NCI-H524 treated with DMSO at 0.1 percent for 48 hours (cell line): ENCODE data around the gene RAB26.
A peak's percentile ranks its signal among the peaks of the same experiment; 100 is the strongest.
"Not testable (repeated sequence)": the region's sequence is repeated elsewhere in the genome, so short reads cannot be mapped to it uniquely, and the experiment has no call there.

Experiments
- DNase-seq: peaks from one replicate; lab custom pipeline; 2025; lab: John Stamatoyannopoulos, UW

RAB26 gene

GRCh38 chr16:2117341-2117740, 31.1 kb upstream of the RAB26 start:
- not testable (repeated sequence) for DNase-seq

- not testable (repeated sequence) for DNase-seq
Observed at GRCh38 chr16:2117960-2118722, 30.3 kb upstream of the RAB26 start.

- DNase-seq = not testable (repeated sequence)
Observed at GRCh38 chr16:2121325-2121724, 27.1 kb upstream of the RAB26 start.

- no peak for DNase-seq
Observed at GRCh38 chr16:2121853-2122252, 26.6 kb upstream of the RAB26 start.

GRCh38 chr16:2122429-2122828, 26.0 kb upstream of the RAB26 start:
- no peak for DNase-seq

GRCh38 chr16:2122934-2123683, 25.3 kb upstream of the RAB26 start:
- not testable (repeated sequence) for DNase-seq

GRCh38 chr16:2123706-2124376, 24.6 kb upstream of the RAB26 start:
- not testable (repeated sequence) for DNase-seq

GRCh38 chr16:2124377-2124693, 24.1 kb upstream of the RAB26 start:
- DNase-seq = not testable (repeated sequence)

- not testable (repeated sequence) for DNase-seq
Observed at GRCh38 chr16:2124694-2125444, 23.6 kb upstream of the RAB26 start.

GRCh38 chr16:2125609-2126008, 22.8 kb upstream of the RAB26 start:
- DNase-seq = not testable (repeated sequence)

- not testable (repeated sequence) for DNase-seq
Observed at GRCh38 chr16:2126161-2126743, 22.2 kb upstream of the RAB26 start.

- DNase-seq = not testable (repeated sequence)
Observed at GRCh38 chr16:2126928-2127556, 21.4 kb upstream of the RAB26 start.

GRCh38 chr16:2127630-2128280, 20.7 kb upstream of the RAB26 start:
- not testable (repeated sequence) for DNase-seq

- not testable (repeated sequence) for DNase-seq
Observed at GRCh38 chr16:2129251-2129650, 19.2 kb upstream of the RAB26 start.

- DNase-seq = not testable (repeated sequence)
Observed at GRCh38 chr16:2129890-2130447, 18.5 kb upstream of the RAB26 start.

- not testable (repeated sequence) for DNase-seq
Observed at GRCh38 chr16:2133797-2134196, 14.6 kb upstream of the RAB26 start.

- DNase-seq = not testable (repeated sequence)
Observed at GRCh38 chr16:2135071-2135470, 13.4 kb upstream of the RAB26 start.

GRCh38 chr16:2135770-2136490, 12.5 kb upstream of the RAB26 start, which contains the start of gene PKD1:
TSS of gene PKD1 (minus strand) at chr16:2135898. CDS start at chr16:2135689, 209 bp downstream.
- peak; percentile 48 for DNase-seq
